Sigmoid colon (tissue), 4 donors: ENCODE data around the gene MRPL44.

Experiments
- CTCF ChIP-seq, 4 experiments: fragments of 450-650 bp in 3 of 4; fragments of 200-600 bp in 1 of 4; IDR thresholded peaks; one replicate each; pipeline ENCODE4 v1.5.1; 2016 to 2019; ENCODE audit warnings: antibody characterized with exemption in 4 of 4, mild to moderate bottlenecking in 3 of 4, moderate library complexity in 2 of 4
- EP300 ChIP-seq, 4 donors: sonication (generic); formaldehyde crosslinking; IDR thresholded peaks; one replicate each; pipeline ENCODE4 v1.6.1; 2017; ENCODE audit warnings: antibody characterized with exemption in 4 of 4

- no peak for TF ChIP-seq CTCF (IDR thresholded peaks at IDR 0.05)
- no peak for TF ChIP-seq EP300 (IDR thresholded peaks at IDR 0.05)
These were observed 33.3 kb upstream of the MRPL44 start for GRCh38 chr2:223923976-223924375.
